Suppressor macrophage treated with lipopolysaccharide for 4 hours (primary cell): ENCODE data around the gene DNAJB6.

Source experiments
- DNase-seq: peaks from one replicate; pipeline ENCODE4 v3.0.0-alpha.2; 2020

The DNAJB6 gene

GRCh38 chr7:157371296-157371695 is 34.5 kb downstream of the DNAJB6 start:
- no peak for DNase-seq

- DNase-seq, result peak; percentile 12
Measured at GRCh38 chr7:157372300-157373232, 35.8 kb downstream of the DNAJB6 start.

DNA sequence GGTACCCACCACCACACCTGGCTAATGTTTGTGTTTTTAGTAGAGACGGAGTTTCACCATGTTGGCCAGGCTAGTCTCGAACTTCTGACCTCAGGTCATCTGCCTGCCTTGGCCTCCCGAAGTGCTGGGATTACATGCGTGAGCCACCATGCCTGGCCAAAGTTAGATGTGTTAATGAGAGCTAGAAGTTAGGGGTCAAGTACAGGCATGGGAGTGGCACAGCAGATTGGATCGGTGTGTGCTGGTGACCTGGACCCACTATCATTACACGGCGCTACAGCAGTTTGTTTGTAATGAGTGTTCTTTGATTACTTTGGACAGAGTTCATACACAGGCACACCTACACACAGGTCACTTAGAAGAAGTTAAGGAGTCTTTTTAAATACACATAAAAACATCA is 36.7 kb downstream of the DNAJB6 start:
- DNase-seq, result no peak

GRCh38 chr7:157375410-157375809 is 38.6 kb downstream of the DNAJB6 start:
- no peak for DNase-seq

DNA sequence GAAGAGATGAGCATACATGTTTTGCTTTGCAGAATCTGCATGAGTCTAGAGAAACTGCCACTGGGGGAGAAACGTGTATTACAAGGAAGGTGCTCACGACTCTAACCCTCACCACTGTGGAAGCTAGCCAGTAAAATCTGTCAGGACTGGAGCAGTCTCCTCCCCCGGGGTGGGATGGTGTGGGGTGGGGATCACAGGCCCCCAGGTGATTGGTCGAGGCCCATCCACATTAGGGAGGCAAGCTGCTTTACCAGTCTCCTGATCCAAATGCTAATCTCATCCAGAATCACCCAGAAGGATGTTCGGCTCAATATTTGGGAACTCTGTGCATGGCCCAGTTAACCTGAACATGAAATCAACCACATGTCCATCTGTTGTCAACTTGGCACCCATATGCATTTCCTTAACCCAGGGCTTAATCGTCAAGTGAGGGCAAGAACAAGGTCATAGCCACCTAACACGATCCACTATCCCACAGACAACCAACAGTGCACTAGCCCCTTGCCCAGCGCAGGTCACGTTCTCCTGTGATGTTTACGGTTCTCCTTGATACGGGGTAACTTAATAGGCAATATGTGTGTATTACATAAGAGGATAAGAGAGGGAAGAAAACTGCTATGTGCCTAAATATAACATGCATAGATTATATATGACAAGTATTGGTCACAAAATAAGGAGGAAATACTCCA is 40.8 kb downstream of the DNAJB6 start:
- no peak for DNase-seq

- no peak for DNase-seq
Measured at GRCh38 chr7:157378390-157378789, 41.6 kb downstream of the DNAJB6 start.

DNA sequence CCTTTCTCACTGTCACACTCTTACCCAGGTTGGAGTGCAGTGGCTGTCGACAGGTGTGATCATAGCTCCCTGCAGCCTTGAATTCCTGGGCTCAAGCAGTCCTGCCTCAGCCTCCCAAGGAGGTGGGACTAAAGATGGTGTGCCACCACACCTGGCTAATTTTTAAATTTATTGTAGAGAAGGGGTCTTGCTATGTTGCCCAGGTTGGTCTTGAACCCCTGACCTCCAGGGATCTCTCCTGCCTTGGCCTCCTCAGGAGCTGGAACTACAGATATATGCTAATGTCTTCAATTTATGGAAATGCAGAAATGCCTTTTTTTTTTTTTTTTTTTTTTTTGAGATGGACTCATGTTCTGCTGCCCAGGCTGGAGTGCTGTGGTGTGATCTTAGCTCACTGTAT is 42.7 kb downstream of the DNAJB6 start:
- DNase-seq, result no peak

GRCh38 chr7:157380416-157380815 is 43.6 kb downstream of the DNAJB6 start:
- no peak for DNase-seq

GRCh38 chr7:157383868-157384267 is 47.1 kb downstream of the DNAJB6 start:
- DNase-seq, result no peak

- no peak for DNase-seq
Measured at GRCh38 chr7:157384301-157384700, 47.5 kb downstream of the DNAJB6 start.

DNA sequence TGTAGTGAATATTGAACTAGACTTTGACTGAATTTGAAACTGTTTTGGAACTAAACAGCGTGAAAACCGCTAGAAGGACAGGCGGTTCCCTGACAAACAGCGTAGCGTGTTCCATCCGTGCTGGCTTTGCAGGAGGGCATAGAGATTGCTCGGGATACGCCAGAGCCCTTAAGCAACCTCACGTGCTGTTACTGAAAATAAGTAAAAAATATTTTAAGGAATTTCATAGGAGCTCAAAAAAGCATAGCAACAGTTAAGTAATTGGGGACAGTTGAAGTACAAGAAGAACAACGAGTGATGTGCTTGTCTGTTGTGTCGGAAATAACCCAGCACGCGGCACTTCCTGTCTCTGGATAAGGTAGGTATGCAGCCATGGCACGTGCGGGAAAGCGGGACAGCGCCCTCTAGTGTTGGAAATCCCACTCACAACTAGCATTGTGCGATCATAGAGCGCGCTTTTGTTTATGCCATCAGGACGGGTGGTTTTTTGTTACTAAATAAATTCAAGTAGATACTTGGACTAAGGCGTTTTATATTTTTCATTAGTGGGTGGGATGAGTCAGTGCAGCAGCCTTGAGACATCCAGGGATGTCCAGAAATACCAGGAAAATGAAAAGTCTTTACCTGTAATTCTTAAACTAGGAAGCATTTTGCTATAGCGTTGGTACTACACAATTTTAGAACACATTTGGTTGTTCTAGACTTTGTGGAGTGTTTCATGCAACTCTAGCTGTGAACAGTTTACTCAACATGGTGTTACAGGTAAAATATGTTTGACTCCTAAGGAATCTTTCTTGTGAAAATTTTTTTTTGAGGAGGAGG is 50.4 kb downstream of the DNAJB6 start:
- DNase-seq, result peak; percentile 81

GRCh38 chr7:157388301-157388700 is 51.5 kb downstream of the DNAJB6 start:
- no peak for DNase-seq

DNA sequence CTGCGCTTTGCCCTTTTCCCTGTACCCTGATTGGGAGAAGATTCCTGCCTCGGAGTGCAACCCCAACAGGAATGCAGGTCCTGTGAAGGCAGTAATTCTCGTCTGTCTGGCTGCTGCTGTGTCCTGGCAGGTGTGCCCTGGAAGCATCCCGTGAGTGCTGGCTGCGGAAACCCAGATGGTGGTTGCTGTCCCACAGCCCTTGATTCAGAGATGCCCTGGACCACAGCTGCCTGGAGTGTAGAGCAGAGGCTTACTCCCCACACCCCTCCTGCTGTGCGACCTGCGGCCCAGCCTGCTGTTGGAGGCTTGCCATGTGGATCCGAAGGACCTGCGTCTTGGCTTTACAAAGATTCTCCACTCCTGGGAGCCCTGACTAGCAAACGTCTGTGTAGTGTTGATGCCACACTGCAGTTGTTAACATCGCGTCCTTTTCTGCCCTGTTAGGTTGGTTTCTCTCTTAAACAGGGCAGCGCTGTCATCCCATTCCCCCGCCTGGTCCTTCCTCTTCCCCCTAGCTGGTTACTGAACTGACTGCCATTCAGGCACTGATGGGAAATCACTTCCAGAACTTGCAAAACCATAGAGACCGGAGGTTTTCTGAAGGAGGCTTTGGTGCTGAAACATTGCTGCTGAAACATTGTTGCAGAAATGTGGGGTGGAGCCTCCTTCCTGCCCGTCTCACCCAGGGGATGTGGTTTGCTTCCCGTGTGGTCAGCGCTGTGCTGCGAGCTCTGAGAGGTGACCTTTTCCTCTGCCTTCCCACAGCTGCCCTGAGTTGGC is 53.3 kb downstream of the DNAJB6 start:
- DNase-seq, result peak; percentile 85

GRCh38 chr7:157391036-157391710 is 54.4 kb downstream of the DNAJB6 start:
- DNase-seq, result no peak

GRCh38 chr7:157392256-157393037 is 55.6 kb downstream of the DNAJB6 start:
- no peak for DNase-seq

DNA sequence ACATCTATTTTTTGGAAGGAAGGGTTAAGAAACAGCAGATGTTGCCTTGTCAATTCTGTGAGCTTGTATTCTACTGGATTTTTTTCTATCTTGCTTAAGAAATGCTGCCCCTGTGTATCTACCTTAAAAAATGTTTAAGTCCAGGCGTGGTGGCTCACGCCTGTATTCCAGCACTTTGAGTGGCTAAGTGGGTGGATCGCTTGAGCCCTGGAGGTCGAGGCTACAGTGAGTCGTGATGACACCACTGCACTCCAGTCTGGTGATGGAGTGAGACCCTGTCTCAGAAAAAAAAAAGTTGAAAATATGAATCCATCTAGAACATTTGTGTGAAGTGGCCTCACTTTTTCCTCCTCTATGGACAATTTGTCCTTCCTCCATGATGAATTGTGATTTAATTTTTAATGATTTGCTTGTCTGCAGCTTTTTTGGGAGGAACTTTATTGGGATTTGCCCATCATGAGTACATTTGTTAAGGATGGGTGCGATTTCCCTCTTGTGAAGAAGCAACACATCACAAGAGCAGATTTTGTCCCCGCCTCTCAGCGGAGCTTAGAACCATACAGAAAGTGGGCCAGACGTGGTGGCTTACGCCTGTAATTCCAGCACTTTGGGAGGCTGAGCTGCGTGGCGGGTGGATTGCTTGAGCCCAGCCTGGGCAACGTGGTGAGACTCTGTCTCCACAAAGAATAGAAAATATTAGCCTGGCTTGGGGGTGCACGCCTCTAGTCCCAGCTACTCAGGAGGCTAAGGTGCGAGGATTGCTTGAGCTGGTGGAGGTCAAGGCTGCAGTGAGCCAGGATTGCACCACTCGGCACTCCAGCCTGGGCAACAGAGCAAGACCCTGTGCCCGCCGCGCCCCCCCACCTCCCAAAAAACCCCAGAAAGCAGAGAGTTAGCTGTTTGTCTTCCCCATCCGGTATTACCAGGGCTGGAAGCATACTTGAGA is 57.7 kb downstream of the DNAJB6 start:
- no peak for DNase-seq

GRCh38 chr7:157395206-157395605 is 58.4 kb downstream of the DNAJB6 start:
- DNase-seq, result no peak

DNA sequence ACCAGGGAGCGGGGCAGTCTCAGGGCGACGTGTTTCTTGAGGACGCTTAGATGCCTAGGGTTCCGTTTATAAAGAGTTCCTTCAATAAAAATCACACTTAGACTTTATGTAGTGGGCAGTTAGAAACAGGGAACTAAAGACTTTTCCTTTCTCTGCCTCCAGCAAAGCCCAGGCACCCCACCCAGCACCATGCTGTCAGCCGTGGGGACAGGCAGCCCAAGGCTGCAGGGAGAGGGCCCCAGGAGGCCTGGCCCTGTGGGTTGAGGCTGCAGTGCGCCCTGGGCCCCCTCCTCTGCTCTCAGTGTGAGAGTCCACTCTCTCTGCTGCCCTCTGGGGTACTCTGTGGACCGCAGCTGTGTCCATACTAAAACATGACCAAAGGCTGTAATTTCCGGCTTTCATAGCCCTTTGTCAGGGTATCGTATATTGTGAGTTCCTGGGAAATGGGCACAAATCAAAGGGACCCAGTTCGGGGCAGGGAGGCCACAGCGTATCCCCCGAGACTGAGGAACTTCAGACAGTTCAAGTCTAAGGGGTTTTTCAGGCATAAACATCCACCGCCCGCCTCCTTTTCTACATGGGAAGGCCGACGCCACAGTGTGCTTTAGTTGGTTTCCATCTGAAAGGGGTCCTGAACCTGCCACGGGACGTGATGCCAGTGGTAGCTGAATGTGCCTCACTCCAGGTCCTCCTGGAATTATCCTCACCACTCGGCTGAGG is 59.7 kb downstream of the DNAJB6 start:
- DNase-seq, result no peak
